GM12878 (cell line): ENCODE data around the gene ZNF423. TPM values are rescaled to one million over a fixed set of nuclear protein-coding genes. Genes with fewer than 3 reads are reported as not detected.

Experiments used
- ATAC-seq: fragments of 200-7000 bp; cut with Tn5 transposase; 3 replicates; pipeline ENCODE4 v1.9.1; 2020; ENCODE audit warnings: mild to moderate bottlenecking, moderate library complexity
- BruUV-seq: library from RNA; stranded (reverse); fragments of 400-500 nt; replicated peaks from 2 replicates; lab custom pipeline; 2021; lab: Mats Ljungman, UMichigan
- CTCF ChIA-PET: fragments of 300-600 bp; sonication (Branson Sonifier 250); formaldehyde crosslinking; extraction: SDS; loops from one replicate; lab custom pipeline; 2021; ENCODE audit warnings: inconsistent platforms; lab: Yijun Ruan, JAX
- POLR2A ChIA-PET: fragments of 350-600 bp; formaldehyde crosslinking; extraction: SDS; loops from one replicate; lab custom pipeline; 2021; ENCODE audit warnings: inconsistent platforms; lab: Charles Lee
- RAD21 ChIA-PET: fragments of 300-600 bp; sonication (Branson Sonifier 250); formaldehyde crosslinking; loops from one replicate; lab custom pipeline; 2023; ENCODE audit warnings: antibody characterized with exemption; ENCODE audit not compliant: unreplicated experiment; lab: Charles Lee
- SMC1A ChIA-PET: fragments of 300-600 bp; sonication (Branson Sonifier 250); formaldehyde crosslinking; loops from one replicate; lab custom pipeline; 2023; ENCODE audit not compliant: unreplicated experiment, uncharacterized antibody; lab: Charles Lee
- DNase-seq: peaks from one replicate; pipeline ENCODE4 v3.0.0-alpha.2; 2011; ENCODE audit warnings: low read depth, low spot score
- FAIRE-seq: peaks from 3 replicates; lab custom pipeline; 2011; peaks lifted over from hg19 to GRCh38; lab: Jason Lieb, UNC
- H2AFZ ChIP-seq: 2 replicates; pipeline ENCODE4 v1.6.0; 2011; ENCODE audit warnings: low read depth, low read length, control low read depth; ENCODE audit not compliant: control insufficient read depth
- H3K27ac ChIP-seq: 2 replicates; pipeline ENCODE4 v1.5.1; 2011; ENCODE audit warnings: control low read depth; ENCODE audit not compliant: control insufficient read depth, insufficient read depth
- H3K27me3 ChIP-seq, 2 experiments: replicated peaks in 1 of 2; 2 replicates each; pipeline versions ENCODE4 v1.6.0 to v1.6.1; 2011; ENCODE audit warnings: low read length in 1 of 2; ENCODE audit not compliant: control insufficient read depth in 2 of 2, insufficient read depth in 2 of 2
- H3K36me3 ChIP-seq, 2 experiments: 2 replicates each; pipeline ENCODE4 v1.5.1; 2011; ENCODE audit warnings: low read length in 1 of 2; ENCODE audit not compliant: control insufficient read depth in 2 of 2, insufficient read depth in 2 of 2
- H3K4me1 ChIP-seq: 2 replicates; pipeline ENCODE4 v1.6.1; 2011; ENCODE audit warnings: mild to moderate bottlenecking, low read length, moderate library complexity, mixed read lengths; ENCODE audit not compliant: control insufficient read depth, insufficient read depth
- H3K4me2 ChIP-seq: 2 replicates; pipeline ENCODE4 v1.6.0; 2011; ENCODE audit warnings: control low read depth; ENCODE audit not compliant: control insufficient read depth, insufficient read depth
- H3K4me3 ChIP-seq: fragments of 200-600 bp; sonication (generic); 2 replicates; pipeline ENCODE4 v1.5.1; 2016
- H3K79me2 ChIP-seq: 2 replicates; pipeline ENCODE4 v1.6.0; 2011; ENCODE audit warnings: low read length; ENCODE audit not compliant: control insufficient read depth, insufficient read depth
- H3K9ac ChIP-seq: 2 replicates; pipeline ENCODE4 v1.8.0; 2011; ENCODE audit warnings: low read length, control low read depth, mixed read lengths; ENCODE audit not compliant: control insufficient read depth, insufficient read depth
- H3K9me3 ChIP-seq: replicated peaks from 3 replicates; pipeline ENCODE4 v1.5.1; 2011; ENCODE audit warnings: mild to moderate bottlenecking, low read length; ENCODE audit not compliant: control insufficient read depth, insufficient read depth
- H4K20me1 ChIP-seq: 2 replicates; pipeline ENCODE4 v1.6.0; 2011; ENCODE audit not compliant: control insufficient read depth, insufficient read depth
- BMI1 ChIP-seq: fragments of 450-650 bp; IDR thresholded peaks from 2 replicates; pipeline ENCODE4 v1.6.1; 2016; ENCODE audit warnings: mild to moderate bottlenecking, moderate library complexity, borderline replicate concordance
- EGR1 ChIP-seq, 2 experiments: IDR thresholded peaks; 1 replicate in 1 of 2; 2 replicates in 1 of 2; pipeline ENCODE4 v1.6.1; 2011 to 2012; ENCODE audit warnings: low read depth in 2 of 2, low read length in 2 of 2, borderline replicate concordance in 1 of 2, mild to moderate bottlenecking in 1 of 2, moderate library complexity in 1 of 2
- ESRRA ChIP-seq: IDR thresholded peaks from 2 replicates; pipeline ENCODE4 v1.6.1; 2012; ENCODE audit warnings: mild to moderate bottlenecking, low read length, improper control_type of control experiment
- IRF5 ChIP-seq: fragments of 450-650 bp; IDR thresholded peaks from 2 replicates; pipeline ENCODE4 v1.6.1; 2017; ENCODE audit warnings: borderline replicate concordance
- MAX ChIP-seq: IDR thresholded peaks from 2 replicates; pipeline ENCODE4 v1.6.1; 2012; ENCODE audit warnings: low read depth, low read length, improper control_type of control experiment
- MYB ChIP-seq: fragments of 150-350 bp; IDR thresholded peaks from 2 replicates; pipeline ENCODE4 v1.6.1; 2014; ENCODE audit warnings: mild to moderate bottlenecking, low read depth, low read length, borderline replicate concordance
- RAD21 ChIP-seq: IDR thresholded peaks from 2 replicates; pipeline ENCODE4 v1.6.1; 2011; ENCODE audit warnings: mild to moderate bottlenecking, low read depth, low read length, moderate library complexity; ENCODE audit not compliant: insufficient read depth
- STAT3 ChIP-seq: IDR thresholded peaks from 2 replicates; pipeline ENCODE4 v1.6.1; 2011; ENCODE audit warnings: low read depth, low read length, improper control_type of control experiment
- TAF1 ChIP-seq: IDR thresholded peaks from 2 replicates; pipeline ENCODE4 v1.6.1; 2011; ENCODE audit warnings: mild to moderate bottlenecking, low read depth, low read length, borderline replicate concordance
- ZBTB40 ChIP-seq: fragments of 450-650 bp; IDR thresholded peaks from 2 replicates; pipeline ENCODE4 v1.6.1; 2016; ENCODE audit warnings: mild to moderate bottlenecking, moderate library complexity, borderline replicate concordance
- ZNF207 ChIP-seq: fragments of 450-650 bp; IDR thresholded peaks from 2 replicates; pipeline ENCODE4 v1.6.1; 2014; ENCODE audit warnings: antibody characterized with exemption, mild to moderate bottlenecking, borderline replicate concordance
- ZNF24 ChIP-seq: fragments of 450-650 bp; IDR thresholded peaks from 2 replicates; pipeline ENCODE4 v1.6.1; 2017; ENCODE audit warnings: antibody characterized with exemption, mild to moderate bottlenecking
- WGBS: methylation state at CpG from one replicate; pipeline ENCODE4 v1.1.6; 2016; ENCODE audit warnings: low lambda C conversion rate; ENCODE audit not compliant: insufficient replicate concordance, insufficient coverage; ENCODE audit errors: missing lambda C conversion rate; 5-methylcytosine and 5-hydroxymethylcytosine counted together
- in situ Hi-C: fragments of 300-500 bp; cut with MboI; formaldehyde crosslinking; loops from 9 replicates; pipeline ENCODE4 v1.14.3; 2018; ENCODE audit warnings: mixed read lengths
- intact Hi-C: fragments of 100-400 bp; cut with micrococcal nuclease; formaldehyde crosslinking; loops from one replicate; pipeline ENCODE4 v1.14.2; 2022; ENCODE audit not compliant: unreplicated experiment
- polyA plus RNA-seq, 11 experiments: library from polyadenylated mRNA; depleted of rRNA in 4 of 11; unstranded in 6 of 11; stranded (reverse) in 5 of 11; fragments of >200 nt; fragmentation: Nextera tagmentation in 4 of 11; fragmentation: Illumina TruSeq in 1 of 11; extraction: Ambion mirVana in 4 of 11; extraction: Trizol in 1 of 11; gene quantifications; 1 replicate in 1 of 11; 2 replicates in 10 of 11; pipeline versions ENCODE4 v1.2.1 to v1.2.3, GENCODE V29; 2011 to 2016; ENCODE audit warnings: inconsistent platforms in 2 of 11, missing spikeins in 2 of 11, low read depth in 1 of 11
- total RNA-seq, 4 experiments: library from RNA; depleted of rRNA in 3 of 4; stranded (reverse); fragments of >200 nt in 3 of 4; fragmentation: Illumina TruSeq in 1 of 4; extraction: Trizol in 1 of 4; gene quantifications; 2 replicates each; pipeline versions ENCODE4 v1.2.1 to v1.2.3, GENCODE V29; 2013 to 2021

Gene ZNF423
- total and polyA plus RNA-seq, 10 of the 15 experiments (the other 5 are each of a cell fraction or from before 2014, with no cell fraction given): 0.03 to 0.64 (median 0.10) TPM

GRCh38 chr16:49698453-49698815, 157.5 kb downstream of the ZNF423 start (continued):
- no peak for TF ChIP-seq ZBTB40
- TF ChIP-seq IRF5: no peak

- RAD21 ChIA-PET: no interaction called here
- ATAC-seq: no peak
- H2AFZ ChIP-seq: no peak overlapping the region
- BruUV-seq: no TSS peak
- no peak for DNase-seq
- intact Hi-C loops (no loop called here), in situ Hi-C loops (no loop called here)
- no peak overlapping the region for H3K4me2 ChIP-seq
- WGBS: 52% methylated on average over 28 of the region's 28 CpGs
- no peaks in the 10 kb centered on the region for H4K20me1 ChIP-seq
- SMC1A ChIA-PET: no interaction called here
- peaks cover 7% of the 10 kb centered on the region for H3K4me1 ChIP-seq
- H3K27me3 ChIP-seq: peaks cover 0 to 2% of the 10 kb centered on the region in 2 experiments; a peak in 1 of 4 replicates
- H3K27ac ChIP-seq: no peak overlapping the region
- no peaks in the 10 kb centered on the region for H3K9me3 ChIP-seq
- no peak overlapping the region for H3K9ac ChIP-seq
- no peak overlapping the region for H3K4me3 ChIP-seq
- POLR2A ChIA-PET: no interaction called here
- no peaks in the 10 kb centered on the region for H3K79me2 ChIP-seq
- CTCF ChIA-PET: no interaction called here
- FAIRE-seq: no peak
- H3K36me3 ChIP-seq: no peaks in the 10 kb centered on the region
- TF ChIP-seq STAT3 (no peak), ZNF24 (no peak), RAD21 (no peak), MYB (no peak), ESRRA (no peak), IRF5 (no peak), EGR1 (IDR thresholded peaks at IDR 0.05; ENCODE audit: borderline replicate concordance in 1 of 2, low read depth in 2 of 2, low read length in 2 of 2) (no peak), ZNF207 (no peak), MAX (no peak), BMI1 (no peak), TAF1 (no peak)
These were observed 158.1 kb downstream of the ZNF423 start for GRCh38 chr16:49697631-49698452.
